K562 (cell line): Measurements from ENCODE around the gene MTFMT. TPM values are rescaled to one million over a fixed set of nuclear protein-coding genes. Genes with fewer than 3 reads are reported as not detected.
A peak's percentile ranks its signal among the peaks of the same experiment; 100 is the strongest.

ENCODE experiments used
- ATAC-seq: fragments of 200-7000 bp; cut with Tn5 transposase; 3 replicates; pipeline ENCODE4 v1.9.1; 2020; ENCODE audit warnings: moderate library complexity
- BruUV-seq: library from RNA; stranded (reverse); fragments of 400-500 nt; replicated peaks from 2 replicates; lab custom pipeline; 2021; lab: Mats Ljungman, UMichigan
- CTCF ChIA-PET: fragments of 300-600 bp; formaldehyde crosslinking; extraction: SDS; loops from one replicate; lab custom pipeline; 2021; ENCODE audit warnings: low intra/inter-chr PET ratio; lab: Yijun Ruan, JAX
- POLR2A ChIA-PET: fragments of 300-600, 350-650 bp; sonication (Branson Sonifier 250); formaldehyde crosslinking; extraction: SDS; loops from one replicate; lab custom pipeline; 2021; ENCODE audit warnings: antibody characterized with exemption, inconsistent platforms; lab: Yijun Ruan, JAX
- DNase-seq, 4 experiments: peaks; one replicate each; pipeline versions ENCODE4 v3.0.0 to v3.0.0-alpha.2; 2011 to 2018; ENCODE audit warnings: low spot score in 3 of 4, mixed read lengths in 3 of 4; ENCODE audit errors: extremely low read depth in 1 of 4
- FAIRE-seq: peaks from 2 replicates; lab custom pipeline; 2011; peaks lifted over from hg19 to GRCh38; lab: Jason Lieb, UNC
- H2AFZ ChIP-seq: 2 replicates; pipeline ENCODE4 v1.6.0; 2011; ENCODE audit warnings: low read depth, low read length, control low read depth, inconsistent platforms
- H3K27ac ChIP-seq: fragments of 200-600 bp; 3 replicates; pipeline ENCODE4 v1.8.0; 2011; ENCODE audit warnings: low read depth, mild to moderate bottlenecking, control low read depth, inconsistent platforms, low read length, moderate library complexity, mixed read lengths; ENCODE audit errors: extremely low read depth
- H3K27me3 ChIP-seq, 2 experiments: fragments of 300-600 bp in 1 of 2; 2 replicates in 1 of 2; 3 replicates in 1 of 2; pipeline versions ENCODE4 v1.6.0 to v1.8.0; 2011; ENCODE audit warnings: inconsistent platforms in 2 of 2, low read length in 2 of 2, mild to moderate bottlenecking in 1 of 2, mixed read lengths in 1 of 2, moderate library complexity in 1 of 2; ENCODE audit not compliant: control insufficient read depth in 2 of 2, insufficient read depth in 2 of 2
- H3K36me3 ChIP-seq: fragments of 300-600 bp; 3 replicates; pipeline ENCODE4 v1.8.0; 2011; ENCODE audit warnings: mild to moderate bottlenecking, low read length, inconsistent platforms; ENCODE audit not compliant: control insufficient read depth, insufficient read depth
- H3K4me1 ChIP-seq, 2 experiments: fragments of 200-600 bp in 1 of 2; replicated peaks in 1 of 2; 2 replicates in 1 of 2; 3 replicates in 1 of 2; pipeline versions ENCODE4 v1.5.1 to v1.8.0; 2011; ENCODE audit warnings: inconsistent platforms in 2 of 2, low read length in 2 of 2, mild to moderate bottlenecking in 1 of 2, mixed read lengths in 1 of 2, moderate library complexity in 1 of 2; ENCODE audit not compliant: control insufficient read depth in 2 of 2, insufficient read depth in 2 of 2
- H3K4me2 ChIP-seq: 2 replicates; pipeline ENCODE4 v1.6.1; 2011; ENCODE audit warnings: low read length, control low read depth, inconsistent platforms, mixed read lengths; ENCODE audit not compliant: insufficient read depth
- H3K4me3 ChIP-seq: fragments of 200-600 bp; sonication (generic), shearing (Covaris generic); 2 replicates; pipeline ENCODE4 v1.5.1; 2016; ENCODE audit warnings: control low read depth, inconsistent platforms
- H3K79me2 ChIP-seq: fragments of 200-600 bp; 3 replicates; pipeline ENCODE4 v1.8.0; 2011; ENCODE audit warnings: low read length, inconsistent platforms; ENCODE audit not compliant: control insufficient read depth, insufficient read depth
- H3K9ac ChIP-seq, 2 experiments: 2 replicates each; pipeline versions ENCODE4 v1.6.0 to v1.6.1; 2011; ENCODE audit warnings: low read depth in 2 of 2, low read length in 2 of 2, control low read depth in 1 of 2, inconsistent platforms in 1 of 2, mild to moderate bottlenecking in 1 of 2, mixed read lengths in 1 of 2; ENCODE audit not compliant: insufficient read depth in 1 of 2
- H3K9me1 ChIP-seq: one replicate; pipeline ENCODE4 v1.6.0; 2011; ENCODE audit warnings: inconsistent platforms, mild to moderate bottlenecking, low read length, moderate library complexity; ENCODE audit not compliant: control insufficient read depth, insufficient read depth
- H3K9me3 ChIP-seq: replicated peaks from 2 replicates; pipeline ENCODE4 v1.5.1; 2011; ENCODE audit warnings: low read depth, low read length, inconsistent platforms; ENCODE audit not compliant: control insufficient read depth, insufficient read depth
- H4K20me1 ChIP-seq: replicated peaks from 2 replicates; pipeline ENCODE4 v1.6.1; 2011; ENCODE audit warnings: low read length, inconsistent platforms, mixed read lengths; ENCODE audit not compliant: control insufficient read depth, insufficient read depth
- BRD9 ChIP-seq: fragments of 450-650 bp; IDR thresholded peaks from 2 replicates; pipeline ENCODE4 v1.6.1; 2018; ENCODE audit warnings: low read depth; ENCODE audit not compliant: partially characterized antibody
- CBX1 ChIP-seq: sonication (generic); IDR thresholded peaks from 2 replicates; pipeline ENCODE4 v1.6.1; 2016; ENCODE audit warnings: antibody characterized with exemption, low read depth, mild to moderate bottlenecking
- CHD4 ChIP-seq: fragments of 200-600 bp; sonication (generic); IDR thresholded peaks from 3 replicates; pipeline ENCODE4 v1.6.1; 2012; ENCODE audit warnings: low read depth, mild to moderate bottlenecking, mixed read lengths, low read length, inconsistent platforms; ENCODE audit not compliant: insufficient read depth, insufficient replicate concordance, poor library complexity, severe bottlenecking
- HDAC3 ChIP-seq: fragments of 450-650 bp; IDR thresholded peaks from 2 replicates; pipeline ENCODE4 v1.6.1; 2018; ENCODE audit warnings: borderline replicate concordance, mild to moderate bottlenecking, moderate library complexity; ENCODE audit not compliant: partially characterized antibody
- NCOR1 ChIP-seq: fragments of 450-650 bp; IDR thresholded peaks from 2 replicates; pipeline ENCODE4 v1.6.1; 2016; ENCODE audit warnings: mild to moderate bottlenecking, moderate library complexity
- NR4A1 ChIP-seq, 2 experiments: fragments of 250-450 bp in 1 of 2; fragments of 450-650 bp in 1 of 2; sonication (Bioruptor Pico) in 1 of 2; IDR thresholded peaks; 2 replicates each; pipeline versions ENCODE4 v1.4.0 to v1.6.1; 2016 to 2020; ENCODE audit warnings: mild to moderate bottlenecking in 2 of 2, missing compliant biosample characterization in 1 of 2, missing genetic modification characterization in 1 of 2, moderate library complexity in 1 of 2
- RAD51 ChIP-seq: fragments of 450-650 bp; IDR thresholded peaks from 2 replicates; pipeline ENCODE4 v1.7.1; 2016; ENCODE audit warnings: low read depth, mild to moderate bottlenecking, borderline replicate concordance
- SAFB2 ChIP-seq: fragments of 200-400 bp; formaldehyde crosslinking; IDR thresholded peaks from 2 replicates; pipeline ENCODE4 v1.6.1; 2018; ENCODE audit warnings: borderline replicate concordance, low read length, low read depth, moderate library complexity; ENCODE audit not compliant: severe bottlenecking
- SMAD4 ChIP-seq: fragments of 250-450 bp; sonication (Bioruptor Pico); conservative IDR thresholded peaks from 2 replicates; pipeline ENCODE4 v1.8.0; 2021; ENCODE audit warnings: inconsistent platforms, mild to moderate bottlenecking, moderate library complexity
- TFE3 ChIP-seq: fragments of 450-650 bp; formaldehyde crosslinking; IDR thresholded peaks from 2 replicates; pipeline ENCODE4 v1.4.0; 2020; ENCODE audit warnings: mild to moderate bottlenecking, mixed read lengths
- U2AF2 ChIP-seq: fragments of 200-400 bp; formaldehyde crosslinking; optimal IDR thresholded peaks from 2 replicates; pipeline ENCODE3; 2017; ENCODE audit warnings: low read depth, mild to moderate bottlenecking, low read length
- ZNF518B ChIP-seq: fragments of 250-450 bp; sonication (Bioruptor Pico); IDR thresholded peaks from 2 replicates; pipeline ENCODE4 v1.5.0; 2021; ENCODE audit warnings: mild to moderate bottlenecking, moderate library complexity
- WGBS: fragments of 100-300 bp; shearing (Covaris generic); methylation state at CpG from one replicate; pipeline ENCODE4 v1.1.6; 2016; ENCODE audit warnings: low coverage, mixed read lengths; ENCODE audit not compliant: insufficient coverage; ENCODE audit errors: missing lambda C conversion rate; 5-methylcytosine and 5-hydroxymethylcytosine counted together
- in situ Hi-C: fragments of 300-500 bp; cut with MboI; formaldehyde crosslinking; loops from 4 replicates; pipeline ENCODE4 v1.15.0; 2018; ENCODE audit warnings: inconsistent platforms, mixed read lengths
- intact Hi-C: fragments of 100-400 bp; cut with micrococcal nuclease; formaldehyde crosslinking; loops from 2 replicates; pipeline ENCODE4 v1.14.2; 2022
- polyA plus RNA-seq, 8 experiments: library from polyadenylated mRNA; depleted of rRNA in 4 of 8; stranded (reverse) in 5 of 8; unstranded in 3 of 8; fragments of >200 nt; fragmentation: Nextera tagmentation in 2 of 8; fragmentation: Illumina TruSeq in 1 of 8; extraction: Ambion mirVana in 2 of 8; extraction: Trizol in 1 of 8; gene quantifications; 2 replicates each; pipeline versions ENCODE4 v1.2.1 to v1.2.3, GENCODE V29; 2011 to 2014; ENCODE audit warnings: inconsistent platforms in 1 of 8, missing spikeins in 1 of 8
- total RNA-seq, 7 experiments: library from RNA; depleted of rRNA in 6 of 7; stranded (reverse); fragments of >200 nt in 6 of 7; fragmentation: Illumina TruSeq in 2 of 7; extraction: Trizol in 2 of 7; gene quantifications; 2 replicates each; pipeline versions ENCODE4 v1.2.1 to v1.2.3, GENCODE V29; 2011 to 2021; ENCODE audit warnings: low replicate concordance in 1 of 7

MTFMT gene
- total and polyA plus RNA-seq, 9 of the 15 experiments (the other 6 are each of a cell fraction or from before 2014, with no cell fraction given): 1.4 to 31.1 (median 16.2) TPM

- no peaks in the 10 kb centered on the region for H3K36me3 ChIP-seq
- ATAC-seq: no peak
- no peaks in the 10 kb centered on the region for H3K79me2 ChIP-seq
- H3K27ac ChIP-seq: no peak overlapping the region
- no peaks in the 10 kb centered on the region for H3K9me1 ChIP-seq
- no peak for FAIRE-seq
- H3K4me1 ChIP-seq: peaks cover 0 to 6% of the 10 kb centered on the region in 2 experiments; a peak in 1 of 5 replicates
- H4K20me1 ChIP-seq: no peaks in the 10 kb centered on the region; the same call in 1 of the 2 replicates
- no peak overlapping the region for H3K4me2 ChIP-seq
- no peak overlapping the region for H2AFZ ChIP-seq
- no peak overlapping the region for H3K4me3 ChIP-seq
- H3K9me3 ChIP-seq: no peaks in the 10 kb centered on the region
- BruUV-seq: no TSS peak
- 11% methylated on average over 8 of the region's 8 CpGs for WGBS
- ChIA-PET POLR2A (interaction anchor here (1.0 to 1.5 kb wide), 2 partner anchors 11 to 248 kb away, joined by 4 to 7 read pairs; partner anchors contain the start of genes RASL12 and RNU5B-1), CTCF (no interaction called here)
- in situ Hi-C loops (loop anchor here (10.0 kb wide), 2 partner anchors 238 to 328 kb away; partner anchors contain the start of gene RNU5A-1), intact Hi-C loops (no loop called here)
- H3K9ac ChIP-seq: no peak overlapping the region
- H3K27me3 ChIP-seq: peaks cover 0 to 27% of the 10 kb centered on the region in 2 experiments; a peak in 3 of 5 replicates
- TF ChIP-seq NCOR1 (no peak), RAD51 (peak; percentile 30; the same call in 1 of the 2 replicates), SAFB2 (no peak), BRD9 (no peak), ZNF518B (CRISPR knock-in tag) (no peak), NR4A1 (CRISPR knock-in tag; IDR thresholded peaks at IDR 0.05) (no peak), NR4A1 (tag; IDR thresholded peaks at IDR 0.05) (no peak), CBX1 (no peak), HDAC3 (no peak), CHD4 (no peak), U2AF2 (no peak), TFE3 (CRISPR knock-in tag) (peak; percentile 76), SMAD4 (CRISPR knock-in tag) (no peak)
- DNase-seq: no peak
These were observed 27.6 kb upstream of the MTFMT start for GRCh38 chr15:65056868-65057548.
